Small intestine (tissue), 7 donors: ENCODE measurements around the gene GRHL3. TPM values are rescaled to one million over a fixed set of nuclear protein-coding genes. Genes with fewer than 3 reads are reported as not detected.

Experiments
- DNase-seq, 2 donors: peaks; one replicate each; pipeline versions ENCODE4 v3.0.0 to v3.0.0-alpha.2; 2013
- FAIRE-seq: peaks from 2 replicates; lab custom pipeline; 2012; peaks lifted over from hg19 to GRCh38; lab: Jason Lieb, UNC
- H3K27ac ChIP-seq, 3 donors: one replicate each; pipeline ENCODE4 v1.5.1; 2013; ENCODE audit warnings: low read length in 2 of 3, mild to moderate bottlenecking in 2 of 3, control low read depth in 1 of 3, inconsistent platforms in 1 of 3, low read depth in 1 of 3, moderate library complexity in 1 of 3
- H3K27me3 ChIP-seq, 3 donors: one replicate each; pipeline ENCODE4 v1.6.1; 2013; ENCODE audit warnings: low read length in 3 of 3, inconsistent platforms in 1 of 3; ENCODE audit not compliant: control insufficient read depth in 3 of 3, insufficient read depth in 3 of 3
- H3K36me3 ChIP-seq, 3 donors: one replicate each; pipeline ENCODE4 v1.6.1; 2013; ENCODE audit warnings: low read length in 3 of 3, inconsistent platforms in 1 of 3, low read depth in 1 of 3, mild to moderate bottlenecking in 1 of 3, moderate library complexity in 1 of 3; ENCODE audit not compliant: control insufficient read depth in 3 of 3, insufficient read depth in 2 of 3
- H3K4me1 ChIP-seq, 3 donors: one replicate each; pipeline ENCODE4 v1.6.1; 2013; ENCODE audit warnings: low read length in 2 of 3, inconsistent platforms in 1 of 3, low read depth in 1 of 3, mild to moderate bottlenecking in 1 of 3, moderate library complexity in 1 of 3; ENCODE audit not compliant: control insufficient read depth in 3 of 3, insufficient read depth in 2 of 3
- H3K4me3 ChIP-seq, 3 donors: one replicate each; pipeline ENCODE4 v1.5.1; 2013; ENCODE audit warnings: low read length in 3 of 3, control low read depth in 1 of 3, inconsistent platforms in 1 of 3, low read depth in 1 of 3, mild to moderate bottlenecking in 1 of 3, moderate library complexity in 1 of 3
- H3K9me3 ChIP-seq, 2 donors: one replicate each; pipeline ENCODE4 v1.6.1; 2013; ENCODE audit warnings: low read depth in 1 of 2, low read length in 1 of 2; ENCODE audit not compliant: control insufficient read depth in 2 of 2, insufficient read depth in 1 of 2
- WGBS, 3 donors: extraction: QIAGEN DNeasy Blood & Tissue Kit; methylation state at CpG; one replicate each; pipeline ENCODE4 v1.1.7; 2013; 5-methylcytosine and 5-hydroxymethylcytosine counted together
- polyA plus RNA-seq, 4 donors: library from polyadenylated mRNA; stranded (reverse) in 3 of 4; unstranded in 1 of 4; fragments of 200-250 nt in 3 of 4; fragments of 120-200 nt in 1 of 4; gene quantifications; one replicate each; pipeline versions ENCODE4 v1.2.1 to v1.2.3, GENCODE V29; 2013
- donor health status: healthy with polysubstance abuse.
- donor health status: control.
- donor health status: control.
- donor health status: Bipolar disorder and iron deficiency.
- donor health status: healthy.

Gene GRHL3
- polyA plus RNA-seq, 4 donors: 0.28 to 0.67 (median 0.31) TPM; not detected in 1

GRCh38 chr1:24381256-24381655 lies 62.1 kb downstream of the GRHL3 start:
- Histone ChIP-seq H3K4me1 (peaks cover 0 to 5% (median 0%) of the 10 kb centered on the region in 3 donors), H3K9me3 (no peaks in the 10 kb centered on the region), H3K27me3 (no peaks in the 10 kb centered on the region), H3K36me3 (peaks cover 0 to 9% (median 2%) of the 10 kb centered on the region in 3 donors), H3K4me3 (no peak overlapping the region), H3K27ac (no peak overlapping the region)
- WGBS, 3 donors: 90 to 96% (median 91%) methylated on average over 2 of the region's 2 CpGs
- FAIRE-seq (no peak), DNase-seq (no peak)

- Histone ChIP-seq H3K4me1 (peaks cover 0 to 5% (median 0%) of the 10 kb centered on the region in 3 donors), H3K4me3 (no peak overlapping the region), H3K27ac (no peak overlapping the region), H3K36me3 (peaks cover 0 to 13% (median 2%) of the 10 kb centered on the region in 3 donors), H3K9me3 (no peaks in the 10 kb centered on the region), H3K27me3 (no peaks in the 10 kb centered on the region)
- FAIRE-seq (no peak), DNase-seq (no peak)
- WGBS, 3 donors: 92 to 93% (median 92%) methylated on average over 8 of the region's 8 CpGs
These were observed 63.0 kb downstream of the GRHL3 start for GRCh38 chr1:24382165-24382577.

GRCh38 chr1:24383381-24383940 lies 64.3 kb downstream of the GRHL3 start:
- Histone ChIP-seq H3K36me3 (peaks cover 0 to 14% (median 2%) of the 10 kb centered on the region in 3 donors), H3K27ac (peak overlapping the region in 1 of 3 donors; percentile 13), H3K4me3 (no peak overlapping the region), H3K4me1 (peaks cover 0 to 5% (median 0%) of the 10 kb centered on the region in 3 donors), H3K9me3 (no peaks in the 10 kb centered on the region), H3K27me3 (no peaks in the 10 kb centered on the region)
- FAIRE-seq (no peak), DNase-seq (no peak)
- 83 to 88% (median 86%) methylated on average over 2 of the region's 2 CpGs for WGBS, 3 donors

GRCh38 chr1:24384251-24385090 lies 65.3 kb downstream of the GRHL3 start:
- H3K4me1 ChIP-seq: peaks cover 0 to 5% (median 0%) of the 10 kb centered on the region in 3 donors
- peak overlapping the region in 1 of 3 donors; percentile 68 for H3K27ac ChIP-seq
- H3K9me3 ChIP-seq: no peaks in the 10 kb centered on the region
- 74 to 82% (median 82%) methylated on average over 13 of the region's 13 CpGs for WGBS, 3 donors
- no peak overlapping the region for H3K4me3 ChIP-seq
- no peak for FAIRE-seq
- H3K36me3 ChIP-seq: peaks cover 0 to 18% (median 0%) of the 10 kb centered on the region in 3 donors
- H3K27me3 ChIP-seq: no peaks in the 10 kb centered on the region
- no peak for DNase-seq

DNA sequence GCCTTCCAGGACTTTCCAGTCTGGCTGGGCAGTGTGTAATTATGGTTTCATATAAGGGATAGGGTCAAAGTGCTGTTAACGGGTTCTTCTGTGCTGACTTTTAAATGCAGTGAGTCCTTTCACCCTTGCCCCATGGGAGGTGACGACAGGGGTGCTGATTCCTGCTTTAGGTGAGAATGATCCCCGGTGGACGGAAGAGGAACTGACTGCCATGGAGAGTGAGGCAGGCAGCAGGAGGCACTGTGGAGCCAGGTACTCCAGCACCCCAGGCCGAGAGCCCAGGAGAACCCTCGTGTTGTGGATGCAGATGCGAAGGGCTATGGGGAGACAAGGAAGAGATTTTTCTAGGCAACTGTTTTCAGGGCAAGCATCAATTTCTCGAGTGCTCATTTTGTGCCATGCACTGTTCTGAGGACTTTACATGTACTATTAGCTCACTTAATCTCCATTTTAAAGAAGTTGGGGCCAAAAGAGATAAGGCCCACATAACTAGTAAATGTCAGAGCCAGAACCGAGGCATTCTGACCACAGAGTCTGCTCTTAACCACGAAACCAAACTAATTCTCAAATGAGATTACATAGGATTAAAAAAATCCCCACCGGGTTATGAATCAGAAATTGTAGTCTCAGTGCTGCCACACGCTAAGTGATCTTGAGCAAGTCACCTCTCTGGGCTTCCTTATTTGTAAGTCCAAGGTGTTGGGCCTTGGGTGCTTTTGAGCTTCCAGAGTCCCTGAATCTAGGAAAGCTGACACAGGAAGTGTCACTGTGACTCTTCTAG lies 66.2 kb downstream of the GRHL3 start:
- Histone ChIP-seq H3K4me3 (no peak overlapping the region), H3K4me1 (peaks cover 0 to 5% (median 0%) of the 10 kb centered on the region in 3 donors), H3K36me3 (peaks cover 0 to 18% (median 0%) of the 10 kb centered on the region in 3 donors), H3K9me3 (no peaks in the 10 kb centered on the region), H3K27ac (peak overlapping the region in 1 of 3 donors; percentile 68), H3K27me3 (no peaks in the 10 kb centered on the region)
- peak in 1 of 2 donors; percentile 40 for DNase-seq
- FAIRE-seq: no peak
- 76 to 83% (median 80%) methylated on average over 12 of the region's 12 CpGs for WGBS, 3 donors

DNA sequence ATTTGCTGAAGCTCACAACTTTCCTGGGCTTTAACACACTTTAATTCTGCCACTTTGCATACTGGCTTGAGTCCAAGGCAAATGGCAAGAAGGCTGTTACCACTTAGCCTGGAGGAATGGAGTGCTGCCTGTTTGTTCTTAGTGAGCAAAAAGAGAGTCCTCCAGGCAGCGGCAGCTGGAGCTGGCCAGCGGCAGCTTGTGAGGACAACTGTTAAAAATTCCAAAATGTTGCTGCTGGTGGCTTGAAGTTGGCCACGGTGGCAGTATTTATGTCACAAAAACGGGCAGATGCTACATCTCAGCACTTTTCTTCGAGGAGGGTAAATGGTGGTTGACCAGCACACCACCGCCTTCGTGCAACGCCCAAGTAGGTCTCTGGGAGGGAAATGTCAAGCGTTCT lies 67.1 kb downstream of the GRHL3 start:
- H3K4me1 ChIP-seq: peaks cover 0 to 5% (median 0%) of the 10 kb centered on the region in 3 donors
- no peak for FAIRE-seq

GRCh38 chr1:24386931-24387330 lies 67.8 kb downstream of the GRHL3 start:
- FAIRE-seq (no peak), DNase-seq (no peak)
- H3K27me3 ChIP-seq: no peaks in the 10 kb centered on the region

More for the DNA sequence above, 67.1 kb downstream of the GRHL3 start:
- Histone ChIP-seq H3K36me3 (peaks cover 0 to 18% (median 0%) of the 10 kb centered on the region in 3 donors), H3K27me3 (no peaks in the 10 kb centered on the region), H3K27ac (no peak overlapping the region), H3K9me3 (no peaks in the 10 kb centered on the region), H3K4me3 (no peak overlapping the region)
- 80 to 96% (median 88%) methylated on average over 9 of the region's 9 CpGs for WGBS, 3 donors
- DNase-seq: no peak

More at GRCh38 chr1:24386931-24387330, 67.8 kb downstream of the GRHL3 start:
- Histone ChIP-seq H3K4me1 (peaks cover 0 to 8% (median 3%) of the 10 kb centered on the region in 3 donors), H3K27ac (no peak overlapping the region), H3K4me3 (no peak overlapping the region), H3K9me3 (no peaks in the 10 kb centered on the region), H3K36me3 (peaks cover 0 to 18% (median 0%) of the 10 kb centered on the region in 3 donors)
- WGBS, 3 donors: 91 to 94% (median 93%) methylated on average over 11 of the region's 11 CpGs
